Hepatocyte (in vitro differentiated cells): Measurements from ENCODE around the gene LY86. TPM values are rescaled to one million over a fixed set of nuclear protein-coding genes. Genes with fewer than 3 reads are reported as not detected.

ENCODE experiments used
- DNase-seq: peaks from one replicate; pipeline ENCODE4 v3.0.0-alpha.2; 2016; ENCODE audit warnings: low spot score
- H2AFZ ChIP-seq: fragments of 200-600 bp; sonication (generic); 2 replicates; pipeline ENCODE4 v1.6.0; 2016; ENCODE audit warnings: antibody characterized with exemption, mild to moderate bottlenecking
- H3K27ac ChIP-seq: fragments of 200-600 bp; sonication (generic); 2 replicates; pipeline ENCODE4 v1.5.1; 2016; ENCODE audit warnings: mild to moderate bottlenecking
- H3K27me3 ChIP-seq: fragments of 200-600 bp; sonication (generic); 2 replicates; pipeline ENCODE4 v1.6.1; 2016
- H3K36me3 ChIP-seq: fragments of 200-600 bp; sonication (generic); replicated peaks from 2 replicates; pipeline ENCODE4 v1.5.1; 2016; ENCODE audit warnings: low read depth; ENCODE audit not compliant: insufficient read depth
- H3K4me1 ChIP-seq: fragments of 200-600 bp; sonication (generic); 2 replicates; pipeline ENCODE4 v1.5.1; 2016; ENCODE audit warnings: mild to moderate bottlenecking, moderate library complexity; ENCODE audit not compliant: insufficient read depth
- H3K4me2 ChIP-seq: fragments of 200-600 bp; sonication (generic); 2 replicates; pipeline ENCODE4 v1.6.0; 2016
- H3K4me3 ChIP-seq: fragments of 200-600 bp; sonication (generic); 2 replicates; pipeline ENCODE4 v1.5.1; 2016; ENCODE audit warnings: mild to moderate bottlenecking
- H3K79me2 ChIP-seq: fragments of 200-600 bp; sonication (generic); 2 replicates; pipeline ENCODE4 v1.6.0; 2017; ENCODE audit warnings: mild to moderate bottlenecking
- H3K9me2 ChIP-seq: fragments of 200-600 bp; sonication (generic); replicated peaks from 2 replicates; pipeline ENCODE4 v1.6.0; 2017; ENCODE audit warnings: mild to moderate bottlenecking; ENCODE audit not compliant: insufficient read depth
- H3K9me3 ChIP-seq: fragments of 200-600 bp; sonication (generic); 2 replicates; pipeline ENCODE4 v1.5.1; 2016; ENCODE audit warnings: low read depth, mild to moderate bottlenecking
- H4K20me1 ChIP-seq: fragments of 200-600 bp; sonication (generic); 2 replicates; pipeline ENCODE4 v1.6.0; 2016; ENCODE audit warnings: mild to moderate bottlenecking; ENCODE audit not compliant: insufficient read depth, poor library complexity, severe bottlenecking
- EZH2 ChIP-seq: fragments of 200-600 bp; sonication (generic); IDR thresholded peaks from 2 replicates; pipeline ENCODE4 v1.6.1; 2016; ENCODE audit warnings: antibody characterized with exemption, mild to moderate bottlenecking, borderline replicate concordance
- EZH2phosphoT487 ChIP-seq: fragments of 200-600 bp; sonication (generic); IDR thresholded peaks from one replicate; pipeline ENCODE4 v1.6.1; 2018; ENCODE audit warnings: antibody characterized with exemption, mild to moderate bottlenecking, low read depth, moderate library complexity; ENCODE audit not compliant: unreplicated experiment, severe bottlenecking
- WGBS: methylation state at CpG from one replicate; pipeline ENCODE4 v1.1.6; 2016; ENCODE audit warnings: low lambda C conversion rate; ENCODE audit errors: missing lambda C conversion rate; 5-methylcytosine and 5-hydroxymethylcytosine counted together
- polyA plus RNA-seq: library from polyadenylated mRNA; unstranded; fragments of >200 nt; fragmentation: Nextera tagmentation; extraction: Ambion mirVana; gene quantifications from 2 replicates; pipeline ENCODE4 v1.2.1, GENCODE V29; 2016
- total RNA-seq: library from RNA; depleted of rRNA; stranded (reverse); fragments of >200 nt; gene quantifications from 2 replicates; pipeline ENCODE4 v1.2.3, GENCODE V29; 2014
- TF ChIP-seq, protein P1 (sequence below): fragments of 200-600 bp; sonication (generic); IDR thresholded peaks from 2 replicates; pipeline ENCODE4 v1.5.1; 2016; ENCODE audit warnings: antibody characterized with exemption, mild to moderate bottlenecking; ENCODE audit not compliant: poor library complexity

The LY86 gene
- total and polyA plus RNA-seq, 2 experiments from 2014 or later = 0.27 to 0.82 TPM

DNA sequence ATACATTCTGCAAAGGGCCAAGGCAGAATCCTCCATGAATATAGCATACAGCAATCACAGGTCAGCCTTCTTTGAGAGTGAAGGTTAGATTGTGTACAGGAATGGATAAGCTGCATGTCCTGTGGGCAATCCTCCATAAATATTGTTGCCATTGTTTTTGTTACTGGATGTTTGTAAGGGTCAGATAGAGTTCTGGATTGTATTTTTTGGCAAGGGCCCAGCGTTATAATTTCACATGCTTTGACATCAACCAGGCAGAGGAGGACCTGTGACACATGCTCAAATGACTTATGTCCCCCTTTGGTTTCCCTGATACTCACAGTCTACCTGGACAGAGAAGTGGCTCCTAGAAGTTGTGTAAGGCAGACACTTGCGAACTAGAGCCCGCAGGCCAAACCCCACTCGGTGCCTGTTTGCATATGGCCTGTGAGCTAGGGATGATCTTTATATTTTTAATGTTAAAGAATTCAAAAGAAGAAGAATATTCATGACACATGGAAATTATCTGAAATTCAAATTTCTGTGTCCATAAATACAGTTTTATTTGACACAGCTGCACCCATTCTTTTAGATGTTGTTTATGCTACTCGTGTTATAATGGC, 5.4 kb downstream of the LY86 start:
- no peak overlapping the region for H2AFZ ChIP-seq
- no peaks in the 10 kb centered on the region for H3K9me2 ChIP-seq
- no peaks in the 10 kb centered on the region for H3K79me2 ChIP-seq
- no peak overlapping the region for H3K27ac ChIP-seq
- TF ChIP-seq EZH2phosphoT487 (no peak), EZH2 (no peak)
- TF ChIP-seq, protein P1, sequence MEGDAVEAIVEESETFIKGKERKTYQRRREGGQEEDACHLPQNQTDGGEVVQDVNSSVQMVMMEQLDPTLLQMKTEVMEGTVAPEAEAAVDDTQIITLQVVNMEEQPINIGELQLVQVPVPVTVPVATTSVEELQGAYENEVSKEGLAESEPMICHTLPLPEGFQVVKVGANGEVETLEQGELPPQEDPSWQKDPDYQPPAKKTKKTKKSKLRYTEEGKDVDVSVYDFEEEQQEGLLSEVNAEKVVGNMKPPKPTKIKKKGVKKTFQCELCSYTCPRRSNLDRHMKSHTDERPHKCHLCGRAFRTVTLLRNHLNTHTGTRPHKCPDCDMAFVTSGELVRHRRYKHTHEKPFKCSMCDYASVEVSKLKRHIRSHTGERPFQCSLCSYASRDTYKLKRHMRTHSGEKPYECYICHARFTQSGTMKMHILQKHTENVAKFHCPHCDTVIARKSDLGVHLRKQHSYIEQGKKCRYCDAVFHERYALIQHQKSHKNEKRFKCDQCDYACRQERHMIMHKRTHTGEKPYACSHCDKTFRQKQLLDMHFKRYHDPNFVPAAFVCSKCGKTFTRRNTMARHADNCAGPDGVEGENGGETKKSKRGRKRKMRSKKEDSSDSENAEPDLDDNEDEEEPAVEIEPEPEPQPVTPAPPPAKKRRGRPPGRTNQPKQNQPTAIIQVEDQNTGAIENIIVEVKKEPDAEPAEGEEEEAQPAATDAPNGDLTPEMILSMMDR = no peak
- no peaks in the 10 kb centered on the region for H4K20me1 ChIP-seq
- no peaks in the 10 kb centered on the region for H3K9me3 ChIP-seq
- no peaks in the 10 kb centered on the region for H3K27me3 ChIP-seq
- no peak overlapping the region for H3K4me3 ChIP-seq
- WGBS = 56% methylated on average over 5 of the region's 5 CpGs
- peaks cover under 1% of the 10 kb centered on the region for H3K4me1 ChIP-seq
- H3K4me2 ChIP-seq = no peak overlapping the region
- DNase-seq = no peak
- no peaks in the 10 kb centered on the region for H3K36me3 ChIP-seq

DNA sequence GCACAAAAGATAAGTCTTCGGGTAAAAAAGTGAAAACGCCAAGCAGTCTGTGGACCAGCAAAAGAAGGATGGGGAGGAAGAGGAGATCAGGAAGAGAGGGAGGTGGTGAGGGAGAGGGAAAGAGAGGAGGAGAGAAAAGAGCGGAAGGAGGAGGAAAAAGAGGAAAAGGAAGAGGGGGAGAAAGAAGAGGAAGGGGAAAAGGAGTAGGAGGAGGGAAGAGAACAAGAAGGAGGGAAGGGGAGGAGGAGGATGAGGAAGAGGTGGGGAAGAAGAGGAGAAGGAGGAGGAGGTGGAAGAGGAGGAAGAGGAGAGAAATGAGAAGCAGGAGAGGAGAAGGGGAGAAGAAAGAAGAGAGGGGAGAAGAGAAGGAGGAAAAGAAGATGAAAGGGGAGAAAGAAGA, 6.5 kb downstream of the LY86 start:
- Histone ChIP-seq H3K9me2 (no peaks in the 10 kb centered on the region), H3K4me3 (no peak overlapping the region), H3K4me1 (peaks cover 5% of the 10 kb centered on the region), H2AFZ (no peak overlapping the region), H3K27me3 (no peaks in the 10 kb centered on the region), H3K79me2 (no peaks in the 10 kb centered on the region), H3K36me3 (no peaks in the 10 kb centered on the region), H3K9me3 (no peaks in the 10 kb centered on the region), H3K4me2 (no peak overlapping the region), H3K27ac (no peak overlapping the region), H4K20me1 (no peaks in the 10 kb centered on the region)
- DNase-seq = no peak
- WGBS = 95% methylated on average over 3 of the region's 3 CpGs
- no peak for TF ChIP-seq EZH2
- TF ChIP-seq, protein P1 = no peak

DNA sequence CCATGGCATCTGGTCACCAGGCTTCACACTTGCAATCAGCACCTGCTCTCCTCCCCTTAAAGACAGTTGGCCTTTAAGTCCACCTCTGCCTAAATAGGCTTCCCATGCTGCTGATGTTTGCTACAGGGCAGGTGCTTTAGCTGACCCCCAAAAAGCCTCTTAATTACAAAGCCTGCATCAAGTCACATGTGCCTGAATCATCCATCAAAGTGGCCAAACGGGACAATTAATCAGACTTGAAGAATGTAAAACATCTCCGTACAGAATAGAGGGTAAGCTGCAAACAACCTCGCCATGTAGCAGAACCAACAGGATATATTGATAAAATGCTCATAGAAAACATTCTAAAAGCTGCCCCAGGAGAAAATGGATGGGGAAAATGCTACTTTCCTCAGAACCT, 7.4 kb downstream of the LY86 start:
- H3K9me3 ChIP-seq = no peaks in the 10 kb centered on the region
- H2AFZ ChIP-seq = no peak overlapping the region
- H4K20me1 ChIP-seq = no peaks in the 10 kb centered on the region
- no peaks in the 10 kb centered on the region for H3K36me3 ChIP-seq
- no peaks in the 10 kb centered on the region for H3K27me3 ChIP-seq
- peaks cover 5% of the 10 kb centered on the region for H3K4me1 ChIP-seq
- no peaks in the 10 kb centered on the region for H3K9me2 ChIP-seq
- 79% methylated on average over 3 of the region's 3 CpGs for WGBS
- H3K27ac ChIP-seq = no peak overlapping the region
- H3K4me3 ChIP-seq = no peak overlapping the region
- no peaks in the 10 kb centered on the region for H3K79me2 ChIP-seq
- TF ChIP-seq, protein P1 = no peak
- TF ChIP-seq EZH2 = no peak
- TF ChIP-seq EZH2phosphoT487 = no peak
- H3K4me2 ChIP-seq = no peak overlapping the region
- no peak for DNase-seq
